C4-2B (cell line): ENCODE measurements around the gene TBL1XR1.

ENCODE experiments used
- CTCF ChIP-seq: fragments of 450-650 bp; conservative IDR thresholded peaks from 2 replicates; pipeline ENCODE4 v1.5.1; 2017; ENCODE audit warnings: mild to moderate bottlenecking
- ZFX ChIP-seq: fragments of 450-650 bp; IDR thresholded peaks from 2 replicates; pipeline ENCODE4 v1.6.1; 2017

- TF ChIP-seq CTCF (no peak), ZFX (no peak)
Observed at GRCh38 chr3:177177749-177178221, 19.5 kb downstream of the TBL1XR1 start.
